ENCODE data around the gene DNM1.
"Not testable (repeated sequence)": the region's sequence is repeated elsewhere in the genome, so short reads cannot be mapped to it uniquely, and the experiment has no call there.

The DNM1 gene

DNA sequence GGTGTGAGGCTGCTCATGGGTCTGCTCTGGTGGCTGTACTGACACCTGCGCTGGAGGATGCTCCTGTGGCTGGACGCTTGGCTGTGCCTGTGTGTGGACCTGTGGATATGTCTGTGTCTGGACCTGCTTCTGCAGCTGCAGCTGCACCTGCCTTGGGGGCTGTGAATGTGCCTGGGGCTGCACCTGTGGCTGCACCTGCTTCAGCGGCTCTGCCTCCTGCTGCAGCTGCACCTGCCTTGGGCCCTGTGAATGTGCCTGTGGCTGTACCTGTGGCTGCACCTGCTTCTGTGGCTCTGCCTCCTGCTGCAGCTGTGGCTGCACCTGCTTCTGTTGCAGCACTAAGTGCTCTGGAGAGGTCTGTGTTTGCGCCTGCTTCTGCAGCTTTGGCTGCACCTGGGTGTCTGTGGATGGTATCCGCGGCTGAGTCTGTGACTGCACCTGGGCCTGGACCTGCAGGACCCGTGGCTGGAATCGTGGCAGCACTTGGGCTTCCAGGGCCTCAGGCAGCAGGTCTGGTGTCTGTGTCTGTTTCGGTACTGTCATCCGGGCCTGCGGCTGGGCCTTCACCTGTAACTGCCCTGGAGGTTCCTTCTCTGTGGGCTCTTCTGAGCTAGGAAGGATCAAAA lies 24.3 kb upstream of the DNM1 start:
- DNase-seq, result no peak

DNA sequence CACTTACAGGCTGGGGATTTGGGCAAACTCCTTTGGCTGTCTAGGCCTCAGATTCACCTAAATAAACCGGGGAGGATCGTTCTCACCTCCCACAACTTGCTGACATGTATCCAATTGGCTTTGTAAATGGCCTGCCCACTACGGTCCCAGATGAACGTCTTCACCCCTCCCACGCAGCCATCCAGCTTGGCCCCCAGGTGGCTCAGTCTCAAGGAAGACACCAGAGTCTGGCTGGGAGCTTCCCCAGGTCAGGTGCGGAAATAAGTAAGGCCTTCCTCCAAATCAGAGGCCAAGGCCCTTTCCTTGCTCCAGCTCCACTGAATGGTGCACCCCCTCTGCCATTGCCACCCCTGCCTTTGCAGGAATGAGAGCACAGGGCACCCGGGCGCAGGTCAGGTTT lies 23.2 kb upstream of the DNM1 start:
- DNase-seq, result no peak

DNA sequence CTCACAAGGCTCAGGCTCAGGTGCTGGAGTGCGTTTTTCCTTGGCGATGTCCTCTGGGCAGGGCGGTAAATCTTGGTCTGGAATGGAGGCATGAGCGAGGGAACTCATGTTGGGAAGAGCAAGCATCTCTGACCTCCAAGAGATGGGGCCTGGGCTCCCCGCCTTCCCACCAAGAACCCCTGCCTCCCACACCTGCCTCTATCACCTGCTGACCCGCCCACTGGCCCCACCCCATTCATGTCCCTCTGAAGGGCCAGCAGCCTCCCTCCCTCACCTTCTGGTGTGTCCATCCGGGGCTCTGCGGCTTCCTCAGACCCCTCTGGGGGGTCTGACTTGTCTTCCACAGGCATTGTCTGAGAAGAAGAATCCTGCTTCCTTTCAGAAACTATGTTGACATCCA lies 22.7 kb upstream of the DNM1 start:
- DNase-seq, result no peak

DNA sequence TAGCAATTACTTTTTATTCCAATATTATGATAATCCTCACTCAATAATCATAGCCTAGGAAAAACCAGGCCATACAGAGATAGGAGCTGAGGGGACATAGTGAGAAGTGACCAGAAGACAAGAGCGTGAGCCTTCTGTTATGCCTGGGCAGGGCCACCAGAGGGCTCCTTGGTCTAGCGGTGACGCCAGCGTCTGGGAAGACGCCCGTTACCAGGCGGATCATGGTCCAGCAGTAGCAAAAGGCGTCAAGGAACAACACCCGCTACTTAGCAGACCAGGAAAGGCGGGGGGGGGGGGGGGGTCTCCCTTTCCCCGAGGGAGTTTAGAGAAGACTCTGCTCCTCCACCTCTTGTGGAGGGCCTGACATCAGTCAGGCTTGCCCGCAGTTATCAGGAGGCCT lies 21.7 kb upstream of the DNM1 start:
- DNase-seq, result not testable (repeated sequence)

DNA sequence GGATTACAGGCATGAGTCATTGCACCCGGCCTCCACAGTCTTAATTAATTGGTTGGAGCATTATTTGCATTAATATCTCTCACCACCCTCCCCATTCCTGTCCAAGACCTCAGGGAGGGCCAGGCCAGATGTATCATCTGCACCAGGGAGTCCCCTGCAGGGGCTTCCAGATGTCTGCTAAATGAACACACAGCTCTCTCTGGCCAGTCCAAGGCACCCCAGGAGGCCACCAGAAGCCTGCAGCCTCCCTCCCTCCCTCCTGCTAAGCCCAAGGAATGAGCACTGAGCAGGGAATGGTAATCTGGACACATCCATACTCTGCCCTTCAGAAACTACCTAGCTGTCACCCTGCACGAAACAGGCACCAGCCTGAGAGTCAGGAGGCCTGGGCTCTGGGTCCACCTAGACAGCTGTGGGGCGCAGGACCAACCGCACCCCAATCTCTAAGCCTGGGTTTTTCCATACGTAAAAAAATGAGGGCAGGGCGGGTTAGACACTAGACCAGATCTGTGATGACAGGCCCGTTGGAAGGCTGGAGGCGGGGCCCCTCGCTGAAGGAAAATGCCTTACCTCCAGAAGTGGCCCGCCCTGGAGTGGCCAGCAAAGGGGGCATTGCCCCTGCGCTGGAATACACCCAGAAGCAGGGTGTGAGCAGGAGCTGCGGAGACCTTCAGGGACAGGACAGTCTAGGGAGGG lies 20.1 kb upstream of the DNM1 start:
- DNase-seq, result no peak

DNA sequence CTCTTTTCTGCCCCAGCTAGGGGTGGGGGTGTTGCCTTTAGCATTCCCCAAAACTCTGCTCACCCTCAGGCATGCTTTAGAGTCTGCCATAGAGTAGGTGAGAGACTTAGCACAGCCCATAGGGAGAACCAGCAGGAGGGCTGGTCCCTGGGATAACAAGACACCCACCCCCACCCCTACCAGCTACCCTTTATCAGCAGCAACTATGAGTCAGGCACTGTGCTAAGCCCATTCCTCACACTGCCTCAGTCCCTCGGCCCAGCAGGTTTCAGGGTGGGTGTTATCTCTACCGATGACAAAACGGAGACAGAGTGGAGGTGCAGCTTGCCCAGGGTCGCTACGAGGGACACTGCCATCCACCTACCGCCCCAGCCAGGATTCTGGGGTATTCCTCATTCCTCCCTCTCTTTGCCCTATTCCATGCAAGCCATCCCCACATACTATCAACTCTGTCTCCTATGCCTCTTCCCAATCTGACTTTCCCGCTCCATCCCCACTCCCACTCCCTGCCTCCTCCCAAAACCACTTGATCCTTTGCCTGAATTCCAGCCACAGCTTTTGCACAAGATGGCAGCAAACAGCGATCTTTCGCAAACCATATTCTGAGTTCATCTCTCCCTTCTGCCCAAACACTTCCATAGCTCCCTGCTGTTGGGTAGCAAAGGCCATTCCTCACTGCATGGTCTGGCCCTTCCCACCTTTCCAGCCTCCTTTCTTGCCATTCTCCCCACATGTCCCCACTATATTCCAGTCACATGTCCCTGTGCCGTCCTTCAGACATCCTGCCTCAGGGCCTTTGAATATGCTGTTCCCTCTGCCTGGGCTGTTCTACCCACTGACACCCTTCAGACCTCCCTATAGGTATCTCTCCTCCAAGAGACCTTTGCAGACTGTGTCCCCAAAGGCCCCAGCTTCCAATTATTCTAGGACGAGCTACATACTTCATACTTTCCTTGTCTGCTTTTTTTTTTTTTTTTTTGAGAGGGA lies 16.9 kb upstream of the DNM1 start:
- no peak for DNase-seq

DNA sequence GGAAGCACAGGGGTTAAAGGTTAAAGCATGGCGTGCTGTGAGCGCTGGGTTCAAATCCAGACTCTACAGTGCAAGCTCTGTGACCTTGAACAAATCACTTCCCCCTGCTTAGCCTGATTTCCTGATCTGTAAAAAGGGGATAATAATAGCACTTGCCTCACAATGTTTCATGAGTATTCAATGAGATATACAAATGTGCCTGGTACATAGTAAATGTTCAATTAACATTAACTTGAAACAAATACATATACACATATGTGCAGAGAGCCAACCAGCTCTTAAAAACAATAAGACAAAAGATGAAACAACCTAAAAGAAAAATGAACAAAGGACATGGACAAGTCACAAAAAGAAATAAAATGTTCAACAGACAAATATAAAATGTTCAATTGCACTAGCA lies 15.8 kb upstream of the DNM1 start:
- DNase-seq, result no peak

DNA sequence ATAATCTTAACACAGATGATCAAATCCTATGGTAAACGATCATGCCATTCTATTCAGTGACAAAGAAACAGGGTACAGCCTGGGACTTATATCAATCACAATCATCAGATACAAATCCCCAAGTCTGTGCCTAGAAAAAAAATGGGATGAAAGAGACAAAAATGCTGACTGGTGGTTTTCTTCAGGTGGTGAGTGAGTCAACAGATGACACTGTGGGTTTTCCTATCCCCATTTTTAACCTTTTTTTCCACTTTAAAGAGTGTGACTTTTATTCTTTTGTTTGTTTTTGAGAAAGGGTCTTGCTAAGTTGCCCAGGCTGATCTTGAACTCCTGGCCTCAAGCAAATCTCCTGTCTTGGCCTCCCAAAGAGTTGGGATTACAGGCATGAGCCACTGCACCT lies 15.0 kb upstream of the DNM1 start:
- no peak for DNase-seq

DNA sequence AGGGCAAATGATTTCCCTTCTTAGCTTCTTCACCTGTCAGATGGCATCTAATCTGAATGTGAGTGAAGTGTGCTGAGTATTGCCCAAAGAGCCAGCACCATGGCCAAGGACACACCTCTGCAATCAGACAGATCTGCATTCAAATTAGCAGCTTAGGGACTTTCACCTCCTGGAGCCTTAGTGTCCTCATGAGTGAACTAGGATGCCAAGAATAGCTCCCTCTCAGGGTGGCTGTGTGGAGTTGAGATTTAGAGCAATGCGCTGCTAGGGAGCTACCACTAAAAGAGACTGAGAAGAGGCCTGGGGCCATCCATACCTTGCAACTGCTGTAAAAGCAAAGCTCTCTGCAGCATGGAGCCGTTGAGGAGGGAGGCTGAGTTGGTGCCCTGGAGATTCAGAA lies 13.2 kb upstream of the DNM1 start:
- no peak for DNase-seq

DNA sequence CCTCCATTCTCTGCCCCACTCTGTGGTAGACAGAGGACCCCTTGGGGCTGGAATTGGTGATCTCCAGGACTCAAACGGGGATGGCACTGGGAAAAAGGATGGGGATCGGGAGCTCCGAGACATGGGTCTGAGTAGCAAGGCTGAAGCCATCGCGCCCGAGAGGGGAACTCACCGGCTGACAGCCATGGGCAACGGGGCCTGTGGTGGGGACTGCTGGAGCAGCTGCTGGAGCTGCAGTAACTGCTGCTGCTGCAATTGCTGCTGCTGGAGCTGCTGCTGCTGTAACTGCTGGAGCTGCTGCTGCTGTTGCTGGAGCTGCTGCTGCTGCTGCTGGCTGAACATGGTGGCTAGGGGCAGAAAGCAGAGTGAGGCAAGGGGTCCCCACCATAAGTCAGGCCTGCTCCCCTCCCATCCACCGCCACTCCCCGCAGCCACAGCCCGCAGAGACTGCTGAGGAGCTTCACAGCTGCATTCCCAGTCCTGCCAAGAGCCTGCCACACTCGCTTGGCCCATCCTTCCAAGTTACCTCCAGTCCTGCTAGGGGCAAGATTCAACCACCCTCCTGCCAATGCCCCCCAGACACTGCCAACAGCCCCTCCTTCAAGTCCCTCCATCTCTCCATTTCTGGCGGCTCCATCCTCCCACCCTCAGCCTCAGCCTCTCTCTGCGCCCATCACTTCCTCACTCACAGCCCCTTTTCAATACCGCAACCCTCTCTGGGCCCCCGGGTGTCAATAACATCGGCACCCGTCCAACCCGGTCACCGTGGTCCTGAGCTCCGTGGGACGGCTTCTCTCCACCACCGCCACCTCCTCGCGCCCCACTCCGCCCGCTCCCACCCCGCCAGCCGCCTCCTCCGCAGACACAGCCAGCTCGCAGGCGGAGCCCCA lies 12.4 kb upstream of the DNM1 start:
- no peak for DNase-seq

DNA sequence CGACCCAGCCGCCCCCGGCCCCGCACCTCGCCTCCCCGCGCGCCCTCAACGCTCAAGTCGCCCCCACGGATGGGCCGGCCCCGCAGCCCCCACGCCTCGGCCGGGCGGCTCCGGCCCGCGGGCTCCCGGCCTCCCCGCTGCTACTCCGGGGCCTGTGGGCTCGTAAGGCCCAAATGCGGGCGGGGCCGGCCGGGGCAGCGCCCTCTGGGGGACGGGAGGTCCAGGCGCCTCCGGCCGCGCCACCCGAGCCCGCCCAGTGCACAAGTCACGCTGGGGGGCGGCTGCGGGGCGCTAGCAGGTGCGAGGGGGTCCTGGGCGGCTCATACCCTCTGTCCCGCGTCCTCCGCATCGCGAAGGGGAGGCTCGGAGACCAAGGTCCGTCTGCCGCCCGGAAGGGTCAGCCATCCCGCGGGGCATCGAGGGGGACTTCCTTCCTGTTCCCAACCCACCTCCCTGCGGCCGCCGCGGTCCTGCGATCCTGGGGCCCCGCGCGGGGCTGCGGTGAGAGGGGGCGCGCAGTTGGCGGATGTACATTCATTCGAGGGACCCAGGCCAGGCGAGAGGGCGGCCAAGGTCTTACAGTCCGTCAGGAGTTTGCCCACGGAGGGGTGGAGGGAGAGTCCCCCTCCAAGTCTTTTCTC lies 11.7 kb upstream of the DNM1 start, which contains the start of gene CIZ1:
Gene CIZ1 (minus strand): TSS at position 167 of the 641 bp plus-strand sequence. CDS start 715 bp downstream, outside the sequence.
- peak; percentile 16 for DNase-seq

DNA sequence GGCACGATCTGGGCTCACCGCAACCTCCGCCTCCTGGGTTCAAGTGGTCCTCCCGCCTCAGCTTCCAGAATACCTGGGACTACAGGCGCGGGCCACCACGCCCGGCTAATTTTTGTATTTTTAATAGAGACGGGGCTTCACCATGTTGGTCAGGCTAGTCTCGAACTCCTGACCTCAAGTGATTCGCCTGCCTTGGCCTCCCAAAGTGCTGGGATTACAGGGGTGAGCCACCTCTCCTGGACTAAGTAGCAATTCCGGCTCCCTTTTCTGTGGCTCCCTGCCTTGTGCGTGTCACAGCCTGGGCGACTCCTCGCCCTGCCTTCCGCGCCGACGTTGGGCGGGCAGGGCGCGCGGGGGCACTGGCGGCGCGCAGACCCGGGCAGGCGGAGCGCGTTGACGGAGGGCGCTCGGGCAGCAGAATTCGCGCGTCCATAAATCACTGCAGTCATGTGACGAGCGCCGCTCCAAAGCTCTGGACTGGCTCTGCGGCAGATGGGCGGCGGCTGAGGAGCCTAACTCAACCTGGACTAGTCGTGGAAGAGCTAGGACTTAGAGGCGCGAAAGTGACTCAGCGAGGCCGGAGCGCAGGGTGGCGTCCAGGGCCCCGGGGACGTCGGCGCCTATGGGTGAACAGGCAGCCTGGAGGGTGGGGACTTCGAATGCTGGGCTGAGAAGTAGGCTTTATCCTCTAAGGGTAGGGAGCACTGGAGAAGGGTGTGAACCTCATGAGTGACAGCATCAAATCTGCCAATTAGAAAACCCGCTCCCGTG lies 10.4 kb upstream of the DNM1 start:
- no peak for DNase-seq

DNA sequence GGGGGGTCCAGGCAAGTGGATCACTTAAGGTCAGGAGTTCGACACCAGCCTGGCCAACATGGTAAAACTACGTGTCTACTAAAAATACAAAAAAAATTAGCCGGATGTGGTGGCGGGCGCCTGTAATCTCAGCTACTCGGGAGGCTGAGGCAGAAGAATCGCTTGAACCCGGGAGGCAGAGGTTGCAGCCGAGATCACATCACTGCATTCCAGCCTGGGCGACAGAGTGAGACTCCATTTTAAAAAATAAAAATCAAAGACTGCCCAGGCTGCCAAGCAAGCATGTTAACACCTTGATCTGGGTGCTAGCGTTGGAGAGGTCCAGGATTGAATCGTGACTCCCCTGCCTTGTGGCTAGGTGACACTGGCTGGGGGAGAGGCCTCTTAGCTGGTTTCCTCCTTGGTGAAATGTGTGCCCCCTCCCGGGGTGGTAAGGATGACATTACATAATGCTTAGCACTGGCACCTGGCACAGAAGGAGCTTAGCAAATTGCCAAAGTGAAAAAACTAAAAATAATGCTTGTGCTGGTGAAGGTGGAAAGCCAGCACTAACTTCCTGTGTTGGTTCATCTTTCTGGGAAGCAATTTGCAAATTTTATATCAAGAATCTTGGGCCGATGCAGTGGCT lies 9.6 kb upstream of the DNM1 start:
- no peak for DNase-seq

DNA sequence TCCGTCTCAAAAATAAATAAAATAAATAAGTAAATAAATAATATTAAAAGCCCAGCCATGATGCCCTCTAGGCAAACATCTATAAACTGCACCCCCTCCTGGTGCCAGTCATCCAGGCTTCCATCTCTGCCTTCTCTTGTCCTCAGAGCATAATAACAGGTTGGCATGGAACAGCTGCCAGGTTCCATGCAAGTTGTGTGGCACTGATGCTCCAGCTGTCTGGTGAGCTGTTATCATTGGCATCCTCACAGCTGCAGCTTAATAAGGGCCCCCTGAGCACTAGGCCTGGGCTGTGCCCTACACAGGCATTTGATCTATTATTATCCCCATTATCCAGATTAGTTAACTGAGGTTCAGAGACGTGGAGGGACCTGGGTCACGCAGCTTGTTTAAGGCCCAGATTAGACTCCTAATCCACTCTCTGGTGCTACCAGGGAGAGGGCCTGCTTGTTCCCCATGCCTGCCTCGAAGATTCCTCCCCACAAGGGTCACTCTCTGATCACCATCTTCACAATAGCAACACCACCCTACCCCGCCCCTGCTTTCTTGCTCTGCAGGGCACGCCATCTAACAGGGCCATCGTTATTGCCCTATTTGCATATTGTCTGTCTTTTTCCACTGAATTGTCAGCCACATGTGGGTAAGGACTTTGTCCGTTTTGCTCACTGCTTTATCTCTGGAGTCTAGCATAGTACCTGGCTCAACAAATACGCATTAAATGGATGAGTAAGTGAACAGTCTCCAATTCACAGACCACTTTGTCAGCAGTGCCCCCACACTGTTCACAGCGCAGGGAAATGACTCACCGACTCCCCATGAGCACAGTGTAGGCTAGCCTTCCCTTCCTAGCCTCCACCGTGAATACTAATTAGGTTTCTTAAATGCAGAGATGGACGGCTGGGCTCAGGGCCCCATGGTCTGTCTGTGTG lies 1.5 kb upstream of the DNM1 start:
- DNase-seq, result no peak

DNA sequence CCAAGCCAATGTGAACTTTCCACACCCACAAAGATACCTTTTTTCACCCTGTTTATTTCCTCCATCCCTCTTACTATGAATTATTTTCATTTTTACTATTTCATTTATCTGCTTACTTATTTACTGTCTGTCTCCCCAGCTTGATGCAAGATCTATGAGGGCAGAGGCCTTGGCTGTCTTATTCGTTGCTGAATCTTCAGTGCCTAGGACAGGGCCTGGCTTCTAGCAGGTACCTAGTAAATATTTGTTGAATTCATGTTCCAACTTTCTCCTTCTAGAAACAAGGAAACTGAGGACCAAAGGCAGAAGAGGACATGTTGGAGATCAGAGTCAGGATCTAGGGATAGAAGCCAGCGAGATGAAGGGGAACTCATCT lies 543 bp upstream of the DNM1 start:
- no peak for DNase-seq

DNA sequence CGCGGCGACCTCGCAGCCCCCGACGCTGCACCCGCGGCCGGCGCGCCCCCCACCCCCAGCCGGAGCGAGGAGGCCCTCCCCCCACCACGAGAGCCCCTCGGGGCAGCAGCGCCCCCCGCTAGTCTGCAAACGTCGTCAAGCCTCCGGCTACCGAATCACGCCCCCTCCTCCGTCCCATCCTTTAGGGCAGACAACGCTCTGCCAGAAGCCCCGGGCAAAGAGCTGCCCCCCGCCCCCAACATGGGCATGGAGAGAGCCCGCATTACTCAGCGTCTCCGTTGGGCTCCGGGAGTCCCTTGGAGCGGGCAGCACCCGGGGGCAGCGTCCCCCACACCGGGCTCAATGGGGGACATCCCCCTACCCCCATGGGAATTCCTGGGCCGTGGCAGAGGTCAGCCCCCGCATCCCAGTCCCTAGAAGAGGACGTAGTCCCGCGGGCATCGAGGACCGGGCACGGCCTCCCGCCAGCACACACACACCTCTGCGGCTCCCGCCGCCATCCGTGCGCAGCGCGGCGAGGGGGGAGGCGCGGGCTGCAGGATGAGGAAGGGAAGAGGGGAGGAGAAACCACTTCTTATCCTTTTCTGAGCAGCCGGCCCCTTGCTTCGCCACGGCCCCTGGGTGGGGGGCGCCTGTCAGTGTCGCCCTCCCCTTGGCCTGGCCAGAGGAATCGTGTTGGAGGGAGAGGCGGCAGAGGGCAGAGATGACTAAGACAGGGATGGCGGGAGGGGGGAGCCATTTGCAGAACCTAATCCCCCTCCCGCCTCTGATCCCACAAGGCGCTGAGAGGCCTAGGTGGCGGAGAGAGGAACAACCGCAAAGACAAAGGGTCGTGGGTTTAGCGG lies 750 bp downstream of the DNM1 start:
- DNase-seq, result peak; percentile 35

DNA sequence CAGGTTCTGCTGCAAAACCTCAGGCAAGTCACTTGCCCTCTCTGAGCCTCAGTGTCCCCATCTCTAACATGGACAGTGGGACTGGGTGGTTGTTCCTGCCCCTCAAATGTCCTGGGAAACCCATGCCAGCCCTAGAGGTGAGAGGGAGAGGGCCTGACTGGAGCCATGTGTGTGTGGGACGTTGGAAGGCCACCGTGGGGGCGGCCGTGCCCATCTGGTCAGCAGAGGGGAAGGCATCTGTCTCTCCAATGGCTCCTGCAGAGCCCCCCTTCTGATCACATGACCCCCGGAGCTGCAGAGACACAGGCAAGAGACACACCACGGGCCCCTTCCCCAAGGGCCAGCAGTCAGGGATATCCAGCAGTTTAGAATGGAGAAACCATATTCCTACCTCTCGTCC lies 1.7 kb downstream of the DNM1 start:
- DNase-seq, result no peak

DNA sequence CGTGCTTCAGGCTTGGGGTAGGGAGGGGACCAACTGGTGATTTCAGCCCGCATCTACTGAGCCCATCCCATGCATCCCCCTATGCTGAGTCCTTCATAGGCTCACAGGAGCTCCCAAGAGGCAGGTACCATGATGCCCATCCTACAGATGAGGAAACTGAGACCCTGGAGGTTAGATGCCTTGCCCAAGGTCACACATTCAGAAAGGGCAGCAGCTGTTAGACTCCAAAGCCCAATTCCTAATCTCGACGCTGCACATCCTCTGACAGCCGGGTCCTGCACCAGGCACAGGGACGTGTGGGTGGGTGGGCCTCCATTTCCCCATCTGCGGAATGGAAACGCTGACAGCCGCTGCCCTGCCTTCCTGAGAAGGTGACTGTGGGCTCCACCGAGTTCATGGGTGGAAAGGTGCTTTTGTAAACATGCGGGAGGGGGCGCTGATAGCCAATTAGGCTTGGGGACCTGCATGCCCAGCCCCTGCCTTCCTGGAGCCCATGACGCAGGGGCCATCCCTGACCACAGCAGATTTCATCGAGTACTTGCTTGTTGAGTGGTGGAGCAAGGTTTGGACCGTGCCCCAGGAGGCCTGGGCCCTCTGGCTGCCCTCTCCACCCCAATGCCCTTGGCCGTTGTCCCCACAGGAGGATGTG lies 2.2 kb downstream of the DNM1 start:
- no peak for DNase-seq
